GM23338 (cell line): Measurements from ENCODE around the gene AGRP. TPM values are rescaled to one million over a fixed set of nuclear protein-coding genes. Genes with fewer than 3 reads are reported as not detected.

Source experiments
- ATAC-seq: fragments of 200-7000 bp; cut with Tn5 transposase; 3 replicates; pipeline ENCODE4 v1.9.1; 2020
- DNase-seq: peaks from one replicate; pipeline ENCODE4 v3.0.0-alpha.2; 2015; ENCODE audit warnings: low spot score
- H2AFZ ChIP-seq: fragments of 200-600 bp; sonication (generic); 2 replicates; pipeline ENCODE4 v1.8.0; 2016; ENCODE audit warnings: antibody characterized with exemption, mild to moderate bottlenecking, moderate library complexity
- H3F3A ChIP-seq: fragments of 200-600 bp; sonication (generic); replicated peaks from 2 replicates; pipeline ENCODE4 v1.8.0; 2017; ENCODE audit warnings: antibody characterized with exemption, mixed run types, low read depth
- H3K27ac ChIP-seq: fragments of 200-600 bp; sonication (generic); 2 replicates; pipeline ENCODE4 v1.6.1; 2016; ENCODE audit warnings: low read depth
- H3K27me3 ChIP-seq: fragments of 200-600 bp; sonication (generic); 2 replicates; pipeline ENCODE4 v1.8.0; 2016; ENCODE audit warnings: mild to moderate bottlenecking, mixed run types, moderate library complexity; ENCODE audit not compliant: insufficient read depth
- H3K36me3 ChIP-seq: fragments of 200-600 bp; sonication (generic); 2 replicates; pipeline ENCODE4 v1.8.0; 2016; ENCODE audit warnings: mild to moderate bottlenecking; ENCODE audit not compliant: insufficient read depth
- H3K4me1 ChIP-seq: fragments of 200-600 bp; sonication (generic); 2 replicates; pipeline ENCODE4 v1.8.0; 2016; ENCODE audit warnings: mild to moderate bottlenecking, moderate library complexity; ENCODE audit not compliant: insufficient read depth
- H3K4me2 ChIP-seq: fragments of 200-600 bp; sonication (generic); 2 replicates; pipeline ENCODE4 v1.7.1; 2017; ENCODE audit warnings: mixed run types
- H3K4me3 ChIP-seq: fragments of 200-600 bp; sonication (generic); 2 replicates; pipeline ENCODE4 v1.6.1; 2016; ENCODE audit warnings: mixed run types
- H3K79me2 ChIP-seq: fragments of 200-600 bp; sonication (generic); replicated peaks from 2 replicates; pipeline ENCODE4 v1.8.0; 2017; ENCODE audit warnings: mild to moderate bottlenecking; ENCODE audit not compliant: insufficient read depth
- H3K9me2 ChIP-seq: fragments of 200-600 bp; sonication (generic); 2 replicates; pipeline ENCODE4 v1.8.0; 2017; ENCODE audit not compliant: insufficient read depth
- H4K20me1 ChIP-seq: fragments of 200-600 bp; sonication (generic); replicated peaks from 2 replicates; pipeline ENCODE4 v1.8.0; 2017; ENCODE audit warnings: mild to moderate bottlenecking; ENCODE audit not compliant: insufficient read depth
- H3K27ac Mint-ChIP-seq: 2 replicates; pipeline ENCODE4 v1.8.0; 2020; ENCODE audit warnings: inconsistent platforms, mild to moderate bottlenecking, moderate library complexity, mixed read lengths
- H3K27me3 Mint-ChIP-seq: 3 replicates; pipeline ENCODE4 v1.8.0; 2022; ENCODE audit warnings: low read depth, mild to moderate bottlenecking, moderate library complexity, mixed read lengths, inconsistent platforms; ENCODE audit not compliant: insufficient read depth, poor library complexity
- H3K36me3 Mint-ChIP-seq: 3 replicates; pipeline ENCODE4 v1.8.0; 2021; ENCODE audit warnings: low read depth, mild to moderate bottlenecking, inconsistent platforms, moderate library complexity, mixed read lengths
- H3K4me1 Mint-ChIP-seq: 3 replicates; pipeline ENCODE4 v1.8.0; 2020; ENCODE audit warnings: mild to moderate bottlenecking, inconsistent platforms, mixed read lengths
- H3K4me3 Mint-ChIP-seq: 3 replicates; pipeline ENCODE4 v1.8.0; 2021; ENCODE audit warnings: moderate library complexity, mild to moderate bottlenecking, inconsistent platforms, mixed read lengths
- H3K9me3 Mint-ChIP-seq: 3 replicates; pipeline ENCODE4 v1.8.0; 2020; ENCODE audit warnings: moderate library complexity, mild to moderate bottlenecking, inconsistent platforms, mixed read lengths
- CREB1 ChIP-seq: fragments of 250-450 bp; sonication (Bioruptor Pico); IDR thresholded peaks from 2 replicates; pipeline ENCODE4 v1.5.0; 2020; ENCODE audit warnings: low read depth, mild to moderate bottlenecking, moderate library complexity
- CTCF ChIP-seq, 2 experiments: fragments of 200-600 bp in 1 of 2; sonication (generic) in 1 of 2; conservative IDR thresholded peaks; 2 replicates each; pipeline versions ENCODE4 v1.5.1 to v1.6.1; 2016 to 2017; ENCODE audit warnings: antibody characterized with exemption in 2 of 2, low read depth in 2 of 2, mild to moderate bottlenecking in 2 of 2, moderate library complexity in 1 of 2
- ETS1 ChIP-seq: IDR thresholded peaks from 2 replicates; pipeline ENCODE4 v1.6.1; 2016; ENCODE audit warnings: antibody characterized with exemption
- EZH2 ChIP-seq: fragments of 200-600 bp; sonication (generic); IDR thresholded peaks from one replicate; pipeline ENCODE4 v1.8.0; 2017; ENCODE audit warnings: antibody characterized with exemption, mild to moderate bottlenecking, low read depth; ENCODE audit not compliant: unreplicated experiment
- EZH2phosphoT487 ChIP-seq: fragments of 200-600 bp; sonication (generic); IDR thresholded peaks from one replicate; pipeline ENCODE4 v1.8.1; 2018; ENCODE audit warnings: antibody characterized with exemption; ENCODE audit not compliant: unreplicated experiment
- JUNB ChIP-seq: IDR thresholded peaks from one replicate; pipeline ENCODE4 v1.6.1; 2016; ENCODE audit warnings: antibody characterized with exemption; ENCODE audit not compliant: unreplicated experiment
- NANOG ChIP-seq: IDR thresholded peaks from 2 replicates; pipeline ENCODE4 v1.6.1; 2016; ENCODE audit warnings: antibody characterized with exemption, borderline replicate concordance
- POLR2AphosphoS5 ChIP-seq: IDR thresholded peaks from 2 replicates; pipeline ENCODE4 v1.6.1; 2016; ENCODE audit warnings: antibody characterized with exemption, low read depth
- REST ChIP-seq: IDR thresholded peaks from one replicate; pipeline ENCODE4 v1.6.1; 2018; ENCODE audit warnings: antibody characterized with exemption; ENCODE audit not compliant: unreplicated experiment
- STAT1 ChIP-seq: IDR thresholded peaks from one replicate; pipeline ENCODE4 v1.6.1; 2016; ENCODE audit warnings: antibody characterized with exemption; ENCODE audit not compliant: unreplicated experiment
- ZNF114 ChIP-seq: fragments of 250-450 bp; sonication (Bioruptor Pico); IDR thresholded peaks from 2 replicates; pipeline ENCODE4 v1.5.0; 2020; ENCODE audit warnings: mild to moderate bottlenecking, moderate library complexity
- ZNF331 ChIP-seq: fragments of 250-450 bp; sonication (Bioruptor Pico); IDR thresholded peaks from 2 replicates; pipeline ENCODE4 v1.5.0; 2020; ENCODE audit warnings: low read depth, mild to moderate bottlenecking, moderate library complexity
- ZNF462 ChIP-seq: fragments of 250-450 bp; sonication (Bioruptor Pico); IDR thresholded peaks from 2 replicates; pipeline ENCODE4 v1.5.0; 2020; ENCODE audit warnings: mild to moderate bottlenecking, moderate library complexity
- long read RNA-seq: library from polyadenylated mRNA; unstranded; transcript quantifications from one replicate; pipeline ENCODE4 v2.0.0, GENCODE V29; 2020; ENCODE audit not compliant: unreplicated experiment
- polyA plus RNA-seq: library from polyadenylated mRNA; unstranded; fragments of >200 nt; fragmentation: Nextera tagmentation; extraction: Ambion mirVana; gene quantifications from 2 replicates; pipeline ENCODE4 v1.2.1, GENCODE V29; 2016
- total RNA-seq: library from RNA; depleted of rRNA; stranded (reverse); fragments of >200 nt; shearing (Covaris generic); gene quantifications from 2 replicates; pipeline ENCODE4 v1.2.3, GENCODE V29; 2014; rRNA removed

AGRP gene
- not detected in 2 replicates for total RNA-seq
- not detected in 2 replicates for polyA plus RNA-seq
- long read RNA-seq: 0 reads

GRCh38 chr16:67483150-67483549 is at the start of gene AGRP:
TSS of gene AGRP (minus strand) at chr16:67483547. CDS start at chr16:67483398, 149 bp downstream.
- Mint-ChIP-seq H3K27me3 (peaks cover 45% of the 10 kb centered on the region), H3K9me3 (no peaks in the 10 kb centered on the region), H3K4me1 (peaks cover 5% of the 10 kb centered on the region; the same call in 2 of the 3 replicates), H3K4me3 (no peak within 1 kb of the TSS), H3K27ac (no peak within 1 kb of the TSS), H3K36me3 (no peaks in the 10 kb centered on the region)
- Histone ChIP-seq H3K27ac (no peak within 1 kb of the TSS), H3K27me3 (peaks cover 26% of the 10 kb centered on the region), H3K4me1 (peaks cover 7% of the 10 kb centered on the region), H3F3A (0 out of 2 replicates have a peak, but pooled peaks cover 6% of the 10 kb centered on the region), H3K9me2 (no peaks in the 10 kb centered on the region), H4K20me1 (no peaks in the 10 kb centered on the region; the same call in 1 of the 2 replicates), H2AFZ (no peak within 1 kb of the TSS), H3K36me3 (no peaks in the 10 kb centered on the region), H3K79me2 (peaks cover 16% of the 10 kb centered on the region), H3K4me2 (no peak within 1 kb of the TSS), H3K4me3 (no peak within 1 kb of the TSS)
- DNase-seq (no peak), ATAC-seq (no peak)
- TF ChIP-seq CTCF (conservative IDR thresholded peaks at IDR 0.05; ENCODE audit: low read depth in 2 of 2): no peak
- TF ChIP-seq STAT1: no peak
- TF ChIP-seq ZNF462 (CRISPR knock-in tag): no peak
- no peak for TF ChIP-seq ZNF331
- no peak for TF ChIP-seq ETS1
- no peak for TF ChIP-seq CREB1 (CRISPR knock-in tag)
- TF ChIP-seq NANOG: no peak
- TF ChIP-seq EZH2phosphoT487: no peak
- no peak for TF ChIP-seq REST
- TF ChIP-seq POLR2AphosphoS5: no peak
- TF ChIP-seq ZNF114 (CRISPR knock-in tag): no peak
- TF ChIP-seq EZH2: no peak
- TF ChIP-seq JUNB: no peak
